CD4-positive, alpha-beta memory T cell (primary cell): Measurements from ENCODE around the gene ABCC1. TPM values are rescaled to one million over a fixed set of nuclear protein-coding genes. Genes with fewer than 3 reads are reported as not detected.
A peak's percentile ranks its signal among the peaks of the same experiment; 100 is the strongest.
"Not testable (repeated sequence)": the region's sequence is repeated elsewhere in the genome, so short reads cannot be mapped to it uniquely, and the experiment has no call there.

Experiments used
- CTCF ChIA-PET: fragments of 350-600 bp; sonication (Branson Sonifier 250); formaldehyde crosslinking; loops from one replicate; lab custom pipeline; 2021; ENCODE audit warnings: inconsistent platforms; ENCODE audit not compliant: partially characterized antibody; lab: Charles Lee
- POLR2A ChIA-PET: fragments of 350-600 bp; sonication (Branson Sonifier 250); formaldehyde crosslinking; loops from one replicate; lab custom pipeline; 2021; ENCODE audit not compliant: partially characterized antibody; lab: Charles Lee
- DNase-seq, 5 donors: peaks; one replicate each; pipeline versions ENCODE4 v3.0.0 to v3.0.0-alpha.2; 2020 to 2022; ENCODE audit warnings: mixed read lengths in 1 of 5
- H3K27ac ChIP-seq: one replicate; pipeline ENCODE4 v1.7.0; 2013; ENCODE audit warnings: low read depth, low read length
- H3K27me3 ChIP-seq: 2 replicates; pipeline ENCODE4 v1.7.0; 2013; ENCODE audit warnings: mild to moderate bottlenecking, low read length, moderate library complexity; ENCODE audit not compliant: insufficient read depth
- H3K36me3 ChIP-seq: 2 replicates; pipeline ENCODE4 v1.7.0; 2013; ENCODE audit warnings: mild to moderate bottlenecking, low read length, moderate library complexity; ENCODE audit not compliant: insufficient read depth
- H3K4me1 ChIP-seq: 2 replicates; pipeline ENCODE4 v1.7.0; 2013; ENCODE audit warnings: mild to moderate bottlenecking, low read length, moderate library complexity; ENCODE audit not compliant: insufficient read depth
- H3K4me3 ChIP-seq, 2 donors: one replicate each; pipeline ENCODE4 v1.7.0; 2013; ENCODE audit warnings: low read length in 2 of 2, mild to moderate bottlenecking in 1 of 2
- H3K9me3 ChIP-seq, 2 donors: one replicate each; pipeline ENCODE4 v1.7.0; 2013; ENCODE audit warnings: low read length in 2 of 2, control low read depth in 1 of 2; ENCODE audit not compliant: control insufficient read depth in 1 of 2
- H3K27ac Mint-ChIP-seq, 7 donors: one replicate each; pipeline ENCODE4 v1.8.0; 2020 to 2021; ENCODE audit warnings: mixed read lengths in 7 of 7, mild to moderate bottlenecking in 6 of 7, inconsistent platforms in 3 of 7, moderate library complexity in 3 of 7
- H3K27me3 Mint-ChIP-seq, 2 donors: one replicate each; pipeline ENCODE4 v1.8.0; 2020 to 2021; ENCODE audit warnings: mixed read lengths in 2 of 2
- H3K36me3 Mint-ChIP-seq, 2 donors: one replicate each; pipeline ENCODE4 v1.8.0; 2020 to 2021; ENCODE audit warnings: mixed read lengths in 2 of 2, inconsistent platforms in 1 of 2, mild to moderate bottlenecking in 1 of 2
- H3K4me1 Mint-ChIP-seq, 4 donors: one replicate each; pipeline ENCODE4 v1.8.0; 2020 to 2021; ENCODE audit warnings: mixed read lengths in 4 of 4, mild to moderate bottlenecking in 1 of 4
- H3K4me3 Mint-ChIP-seq, 8 donors: one replicate each; pipeline ENCODE4 v1.8.0; 2020 to 2021; ENCODE audit warnings: mixed read lengths in 8 of 8, mild to moderate bottlenecking in 7 of 8, moderate library complexity in 6 of 8, inconsistent platforms in 3 of 8
- H3K9me3 Mint-ChIP-seq, 8 donors: one replicate each; pipeline ENCODE4 v1.8.0; 2020 to 2021; ENCODE audit warnings: mixed read lengths in 8 of 8, mild to moderate bottlenecking in 5 of 8, inconsistent platforms in 3 of 8, moderate library complexity in 1 of 8
- intact Hi-C: fragments of 100-400 bp; cut with micrococcal nuclease; formaldehyde crosslinking; loops from one replicate; pipeline ENCODE4 v1.15.1; 2023
- polyA plus RNA-seq, 2 donors: library from polyadenylated mRNA; unstranded; fragments of 300-500 nt; fragmentation: Illumina TruSeq; gene quantifications; one replicate each; pipeline ENCODE4 v1.2.3, GENCODE V29; 2021
- total RNA-seq, 2 experiments: library from RNA; stranded (reverse); gene quantifications; one replicate each; pipeline ENCODE4 v1.2.3, GENCODE V29; 2021

Gene ABCC1
- total and polyA plus RNA-seq, 4 experiments from 2014 or later, result 1.9 to 69.9 (median 34.2) TPM

GRCh38 chr16:15952265-15952711, 2.9 kb downstream of the ABCC1 start:
- H3K4me3 ChIP-seq, result no peak overlapping the region
- ChIA-PET POLR2A (interaction anchor here (1.4 kb wide), 2 partner anchors 8 to 63 kb away, joined by 5 to 9 read pairs; partner anchors contain the start of gene CEP20), CTCF (interaction anchor here (0.7 kb wide), 1 partner anchor 50 kb away, joined by 4 read pairs; no protein-coding TSS in a partner anchor)
- Mint-ChIP-seq H3K4me1 (peaks cover 35 to 78% (median 60%) of the 10 kb centered on the region in 4 donors), H3K9me3 (no peaks in the 10 kb centered on the region), H3K36me3 (peaks cover 2 to 22% of the 10 kb centered on the region in 2 donors), H3K27me3 (no peaks in the 10 kb centered on the region), H3K27ac (peak overlapping the region; percentile 85 to 94 (median 89)), H3K4me3 (peak overlapping the region in 7 of 8 donors; percentile 70 to 98 (median 96))
- no peaks in the 10 kb centered on the region for H3K9me3 ChIP-seq
- peaks cover 72% of the 10 kb centered on the region for H3K4me1 ChIP-seq
- H3K27me3 ChIP-seq, result no peaks in the 10 kb centered on the region
- intact Hi-C loops, result no loop called here
- peak in 1 of 5 donors; percentile 59 for DNase-seq
- H3K27ac ChIP-seq, result peak overlapping the region; percentile 40
- H3K36me3 ChIP-seq, result no peaks in the 10 kb centered on the region

- no peaks in the 10 kb centered on the region for H3K27me3 Mint-ChIP-seq
- intact Hi-C loops, result no loop called here
Measured at GRCh38 chr16:15953477-15953876, 4.1 kb downstream of the ABCC1 start.

GRCh38 chr16:15953929-15954813, 4.8 kb downstream of the ABCC1 start:
- H3K9me3 ChIP-seq, result no peaks in the 10 kb centered on the region
- H3K4me1 Mint-ChIP-seq, result peaks cover 39 to 82% (median 63%) of the 10 kb centered on the region in 4 donors
- H3K4me3 Mint-ChIP-seq, result peak overlapping the region in 1 of 8 donors; percentile 52
- intact Hi-C loops, result no loop called here
- no peak overlapping the region for H3K27ac ChIP-seq
- H3K27me3 ChIP-seq, result no peaks in the 10 kb centered on the region
- H3K4me3 ChIP-seq, result no peak overlapping the region
- no peak for DNase-seq
- H3K27me3 Mint-ChIP-seq, result no peaks in the 10 kb centered on the region
- ChIA-PET POLR2A (no interaction called here), CTCF (no interaction called here)
- peaks cover 2 to 18% of the 10 kb centered on the region in 2 donors for H3K36me3 Mint-ChIP-seq
- peak overlapping the region; percentile 78 to 94 (median 84) for H3K27ac Mint-ChIP-seq
- H3K36me3 ChIP-seq, result no peaks in the 10 kb centered on the region
- H3K9me3 Mint-ChIP-seq, result no peaks in the 10 kb centered on the region
- H3K4me1 ChIP-seq, result peaks cover 85% of the 10 kb centered on the region

More at GRCh38 chr16:15953477-15953876, 4.1 kb downstream of the ABCC1 start:
- Histone ChIP-seq H3K36me3 (no peaks in the 10 kb centered on the region), H3K4me3 (no peak overlapping the region), H3K4me1 (peaks cover 83% of the 10 kb centered on the region), H3K27me3 (no peaks in the 10 kb centered on the region), H3K27ac (no peak overlapping the region), H3K9me3 (no peaks in the 10 kb centered on the region)
- peak overlapping the region; percentile 41 to 94 (median 80) for H3K27ac Mint-ChIP-seq
- no peak for DNase-seq
- H3K36me3 Mint-ChIP-seq, result peaks cover 2 to 22% of the 10 kb centered on the region in 2 donors
- POLR2A ChIA-PET, result no interaction called here
- peak overlapping the region in 3 of 8 donors; percentile 5 to 52 (median 10) for H3K4me3 Mint-ChIP-seq
- H3K9me3 Mint-ChIP-seq, result no peaks in the 10 kb centered on the region
- CTCF ChIA-PET, result no interaction called here
- peaks cover 38 to 82% (median 63%) of the 10 kb centered on the region in 4 donors for H3K4me1 Mint-ChIP-seq

DNA sequence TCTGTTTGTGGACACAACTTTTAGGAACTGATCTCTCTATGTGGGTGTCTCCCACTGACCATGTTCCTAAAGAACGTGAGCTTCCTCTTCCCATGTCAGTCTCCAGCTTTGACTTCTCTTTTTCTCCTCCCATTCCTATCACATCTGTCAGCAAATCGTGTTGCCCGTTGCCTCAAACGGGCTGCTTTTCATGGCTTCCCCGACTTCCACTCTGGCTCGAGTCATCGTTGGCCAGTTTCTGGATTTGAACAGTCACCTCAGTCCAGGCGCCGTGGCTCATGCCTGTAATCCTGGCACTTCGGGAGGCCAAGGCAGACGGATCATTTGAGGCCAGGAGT, 5.4 kb downstream of the ABCC1 start:
- Histone ChIP-seq H3K36me3 (no peaks in the 10 kb centered on the region), H3K27ac (no peak overlapping the region), H3K9me3 (no peaks in the 10 kb centered on the region), H3K4me3 (no peak overlapping the region), H3K27me3 (no peaks in the 10 kb centered on the region), H3K4me1 (peaks cover 91% of the 10 kb centered on the region)
- peaks cover 39 to 89% (median 68%) of the 10 kb centered on the region in 4 donors for H3K4me1 Mint-ChIP-seq
- ChIA-PET CTCF (no interaction called here), POLR2A (no interaction called here)
- DNase-seq, result no peak
- H3K36me3 Mint-ChIP-seq, result peaks cover 2 to 18% of the 10 kb centered on the region in 2 donors
- H3K27me3 Mint-ChIP-seq, result no peaks in the 10 kb centered on the region
- H3K27ac Mint-ChIP-seq, result peak overlapping the region; percentile 46 to 94 (median 84)
- intact Hi-C loops, result no loop called here
- peak overlapping the region in 2 of 8 donors; percentile 25 to 43 for H3K4me3 Mint-ChIP-seq
- H3K9me3 Mint-ChIP-seq, result no peaks in the 10 kb centered on the region

DNA sequence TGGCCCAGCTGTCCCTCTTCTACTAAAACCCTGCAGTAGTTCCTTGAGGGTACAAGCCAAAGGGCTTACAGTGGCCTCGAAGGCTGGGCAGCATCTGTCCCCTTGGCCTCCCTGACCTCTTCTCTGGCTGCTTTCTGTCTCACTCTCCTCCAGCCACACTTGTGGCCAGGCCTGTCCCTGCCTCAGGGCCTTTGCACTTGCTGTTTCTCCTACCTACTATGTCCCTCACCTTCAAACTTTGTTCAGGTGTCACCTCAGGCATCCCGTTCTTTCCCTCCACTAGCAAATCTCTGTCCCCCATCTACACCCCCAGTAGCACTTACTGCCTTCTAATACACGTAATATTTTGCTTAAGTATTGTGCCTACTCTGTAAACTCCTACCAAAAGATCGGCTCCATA, 6.0 kb downstream of the ABCC1 start:
- peaks cover 46 to 89% (median 72%) of the 10 kb centered on the region in 4 donors for H3K4me1 Mint-ChIP-seq
- Histone ChIP-seq H3K27ac (peak overlapping the region; percentile 22), H3K4me3 (no peak overlapping the region), H3K36me3 (no peaks in the 10 kb centered on the region), H3K27me3 (no peaks in the 10 kb centered on the region), H3K4me1 (peaks cover 95% of the 10 kb centered on the region), H3K9me3 (no peaks in the 10 kb centered on the region)
- intact Hi-C loops, result no loop called here
- H3K4me3 Mint-ChIP-seq, result peak overlapping the region in 3 of 8 donors; percentile 58 to 69 (median 63)
- ChIA-PET POLR2A (no interaction called here), CTCF (no interaction called here)
- peak overlapping the region; percentile 31 to 94 (median 89) for H3K27ac Mint-ChIP-seq
- peaks cover 2 to 14% of the 10 kb centered on the region in 2 donors for H3K36me3 Mint-ChIP-seq
- DNase-seq, result no peak
- no peaks in the 10 kb centered on the region for H3K9me3 Mint-ChIP-seq
- H3K27me3 Mint-ChIP-seq, result no peaks in the 10 kb centered on the region

DNA sequence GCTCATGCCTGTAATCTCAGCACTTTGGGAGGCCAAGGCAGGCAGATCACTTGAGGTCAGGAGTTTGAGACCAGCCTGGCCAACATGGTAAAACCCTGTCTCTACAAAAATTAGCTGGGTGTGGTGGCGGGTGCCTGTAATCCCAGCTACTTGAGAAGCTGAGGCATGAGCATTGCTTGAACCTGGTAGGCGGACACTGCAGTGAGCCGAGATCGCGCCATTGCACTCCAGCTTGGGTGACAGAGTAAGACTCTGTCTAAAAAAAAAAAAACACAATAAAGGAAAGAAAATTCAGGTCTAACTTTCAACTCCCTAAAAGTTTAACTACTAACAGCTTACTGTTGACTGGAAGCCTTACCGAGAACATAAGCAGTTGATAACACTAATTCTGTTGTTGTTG, 6.7 kb downstream of the ABCC1 start:
- H3K4me3 ChIP-seq, H3K27me3 Mint-ChIP-seq, H3K27me3 ChIP-seq, intact Hi-C loops, H3K36me3 ChIP-seq, H3K9me3 ChIP-seq, H3K9me3 Mint-ChIP-seq: not testable (repeated sequence)
- H3K4me3 Mint-ChIP-seq, result peak overlapping the region in 3 of 8 donors; percentile 58 to 70 (median 63)
- peaks cover 48 to 89% (median 73%) of the 10 kb centered on the region in 4 donors for H3K4me1 Mint-ChIP-seq
- CTCF ChIA-PET, result interaction anchor here (1.1 kb wide), 1 partner anchor 67 kb away, joined by 3 read pairs; no protein-coding TSS in a partner anchor
- POLR2A ChIA-PET, result interaction anchor here (1.3 kb wide), 1 partner anchor 68 kb away, joined by 7 read pairs; the partner anchor contains the start of gene CEP20
- Histone ChIP-seq H3K27ac (peak overlapping the region; percentile 22), H3K4me1 (peaks cover 95% of the 10 kb centered on the region)
- peaks cover 2 to 11% of the 10 kb centered on the region in 2 donors for H3K36me3 Mint-ChIP-seq
- DNase-seq, result peak in 4 of 5 donors; percentile 23 to 66 (median 43)
- peak overlapping the region; percentile 86 to 94 (median 90) for H3K27ac Mint-ChIP-seq
